ENCODE data around the gene TMEM163.
A peak's percentile ranks its signal among the peaks of the same experiment; 100 is the strongest.

The TMEM163 gene

DNA sequence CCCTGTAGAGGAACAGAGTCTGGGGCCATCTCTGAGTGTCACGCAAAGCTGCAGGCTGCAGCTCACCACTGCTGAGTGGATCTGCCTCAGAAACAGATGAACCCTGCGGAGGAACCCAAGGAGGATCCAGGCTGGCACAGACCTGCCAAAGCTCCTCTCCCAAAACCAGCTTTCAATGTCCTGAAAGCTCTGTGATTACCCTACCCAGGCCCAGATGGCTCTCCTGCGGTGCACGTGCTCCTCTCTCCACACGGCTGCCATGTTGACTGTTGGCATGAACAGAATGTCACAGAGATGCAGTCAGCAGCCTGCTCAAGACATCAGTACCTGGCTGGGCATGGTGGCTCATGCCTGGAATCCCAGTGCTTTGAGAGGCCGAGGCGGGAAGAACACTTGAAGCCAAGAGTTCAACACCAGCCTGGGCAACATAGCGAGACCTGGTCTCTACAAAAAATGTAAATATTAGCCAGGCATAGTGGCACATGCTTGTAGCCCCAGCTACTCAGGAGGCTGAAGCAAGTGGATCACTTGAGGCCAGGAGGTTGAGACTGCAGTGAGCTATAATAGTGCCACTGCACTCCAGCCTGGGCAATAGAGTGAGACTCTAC, 248.1 kb downstream of the TMEM163 start:
- DNase-seq, result no peak

DNA sequence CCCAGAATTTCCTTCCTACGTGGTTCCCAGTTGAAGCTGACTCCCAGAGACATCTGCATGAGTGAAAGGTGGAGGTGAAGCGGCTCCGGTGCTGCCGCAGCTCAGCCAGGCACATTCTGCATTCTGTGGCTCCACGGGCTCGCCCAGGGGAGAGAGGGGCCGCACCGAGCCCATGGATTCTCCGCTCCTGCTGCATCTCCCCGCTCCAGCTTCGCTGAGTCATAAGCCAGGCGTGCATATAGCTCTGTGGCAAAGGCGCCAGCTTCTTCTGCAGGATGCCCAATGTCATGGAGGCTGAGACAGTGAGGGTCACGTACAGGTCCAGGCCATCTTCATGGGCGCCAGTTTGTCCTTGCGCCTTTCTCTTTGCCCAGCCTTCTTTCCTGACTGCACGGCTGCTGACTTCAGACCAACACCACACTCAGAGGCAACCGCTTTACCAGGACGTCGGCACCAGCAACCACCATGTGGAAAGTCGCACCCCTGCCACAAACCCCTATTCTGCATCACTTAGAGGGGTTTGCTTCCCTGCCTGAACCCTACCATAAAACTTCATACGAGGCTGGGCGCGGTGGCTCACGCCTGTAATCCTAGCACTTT, 249.2 kb downstream of the TMEM163 start:
- DNase-seq, result no peak

DNA sequence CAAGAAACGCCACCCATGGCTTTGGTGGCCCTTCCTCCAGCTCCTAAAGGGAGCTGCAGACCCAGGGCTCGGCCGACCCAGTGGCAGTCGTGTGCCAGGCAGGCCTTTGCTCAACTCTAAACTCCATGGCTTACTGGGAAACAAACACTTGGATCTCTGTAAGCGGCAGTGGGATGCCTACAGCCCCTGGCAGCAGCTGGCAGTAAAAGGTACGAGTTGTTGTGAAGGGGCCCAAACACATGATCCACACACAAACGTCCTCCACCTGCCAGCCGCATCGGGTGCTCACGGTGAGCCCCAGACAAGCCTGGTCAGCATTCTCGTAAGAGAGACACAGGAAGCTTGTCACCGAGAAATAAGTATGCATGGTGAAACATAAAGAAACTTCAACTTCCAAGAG, 250.0 kb downstream of the TMEM163 start:
- no peak for DNase-seq

DNA sequence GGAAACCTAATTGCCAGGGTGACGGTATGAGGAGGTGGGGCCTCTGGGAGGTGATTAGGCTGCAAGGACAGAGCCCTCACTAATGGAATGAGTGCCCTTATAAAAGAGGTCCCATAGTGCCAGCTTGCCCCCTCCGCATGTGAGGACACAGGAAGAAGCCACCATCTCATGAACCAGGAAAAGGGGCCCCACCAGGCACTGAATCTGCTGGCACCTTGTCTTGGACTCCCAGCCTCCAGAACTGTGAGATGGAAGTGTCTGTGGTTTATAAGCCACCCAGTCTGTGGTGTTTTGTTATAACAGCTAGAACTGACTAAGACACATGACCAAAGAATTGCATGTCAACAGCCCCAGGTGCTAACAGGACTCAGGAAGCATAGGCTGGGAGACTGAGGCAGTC, 250.6 kb downstream of the TMEM163 start:
- no peak for DNase-seq

DNA sequence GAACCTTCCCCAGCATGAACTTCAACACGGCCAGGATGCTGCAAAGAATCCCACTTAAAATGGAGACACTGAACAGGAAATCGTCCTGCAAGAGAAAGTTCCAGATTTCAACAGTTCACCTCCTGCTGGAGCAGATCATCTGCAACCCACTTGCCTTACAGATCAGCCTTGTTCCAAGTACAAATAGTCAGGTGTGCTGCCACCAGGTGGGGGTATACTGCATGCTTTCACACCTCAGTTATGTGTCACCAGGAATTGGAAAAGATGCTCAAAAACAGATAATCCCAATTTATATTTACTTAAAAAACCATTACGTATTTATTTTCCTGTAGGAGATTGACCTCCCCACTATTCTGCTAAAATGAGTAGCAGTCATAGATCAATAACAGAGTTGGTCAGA, 252.7 kb downstream of the TMEM163 start:
- DNase-seq, result no peak

DNA sequence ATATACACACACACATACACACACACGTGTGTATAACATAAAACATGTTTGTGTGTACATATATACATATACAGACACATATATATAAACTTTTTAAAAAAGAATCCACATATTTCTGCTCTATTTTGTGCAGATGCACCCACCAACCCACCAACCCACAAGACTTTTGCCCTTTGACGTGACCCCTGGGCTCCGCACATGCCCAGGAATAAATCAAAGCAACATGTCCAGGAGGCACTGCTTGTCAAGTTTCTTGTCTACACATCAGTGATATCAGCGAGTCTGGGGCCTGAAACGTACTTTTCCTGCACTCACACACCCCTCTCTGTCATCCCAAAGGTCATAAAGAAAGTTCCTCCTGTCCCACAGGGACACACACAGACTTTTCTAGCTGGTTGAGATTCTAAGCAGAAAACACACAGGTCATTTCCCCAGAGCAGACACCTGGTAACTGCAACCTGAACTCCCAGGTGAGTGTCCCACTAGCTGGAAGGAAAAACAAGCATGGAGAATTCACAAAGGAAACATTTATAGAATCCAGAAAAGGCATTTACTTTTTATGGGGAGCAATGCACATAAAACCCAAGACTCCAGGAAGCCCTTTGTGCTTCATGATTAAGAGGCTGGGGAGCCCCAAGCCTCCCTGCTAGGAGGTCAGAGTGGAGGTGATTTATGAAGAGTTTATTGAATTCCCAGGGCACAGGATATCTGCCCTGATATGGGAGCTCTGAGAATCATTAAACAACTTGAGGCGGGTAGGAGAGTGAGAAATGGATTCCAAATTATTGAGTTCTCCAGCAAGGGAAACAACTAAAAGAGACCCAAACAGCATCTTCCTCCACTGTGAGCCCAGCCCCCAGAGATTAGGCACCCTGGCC, 253.3 kb downstream of the TMEM163 start:
- no peak for DNase-seq

DNA sequence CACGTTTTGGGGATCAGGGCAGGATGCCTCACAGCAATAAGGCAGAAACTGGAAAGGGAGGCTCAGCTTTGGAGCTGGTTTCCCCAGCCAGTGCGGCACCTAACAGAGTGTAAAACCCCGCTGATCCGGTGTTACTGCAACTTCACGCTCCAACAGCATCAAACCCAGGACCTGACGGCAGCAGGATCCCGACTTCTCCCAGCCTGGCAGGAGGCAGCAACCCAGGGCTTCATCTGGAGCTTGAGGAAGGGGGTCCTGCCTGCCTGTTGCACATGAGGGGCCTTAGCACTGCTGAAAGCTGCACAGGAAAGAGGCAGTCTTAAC, 255.1 kb downstream of the TMEM163 start:
- DNase-seq, result no peak

DNA sequence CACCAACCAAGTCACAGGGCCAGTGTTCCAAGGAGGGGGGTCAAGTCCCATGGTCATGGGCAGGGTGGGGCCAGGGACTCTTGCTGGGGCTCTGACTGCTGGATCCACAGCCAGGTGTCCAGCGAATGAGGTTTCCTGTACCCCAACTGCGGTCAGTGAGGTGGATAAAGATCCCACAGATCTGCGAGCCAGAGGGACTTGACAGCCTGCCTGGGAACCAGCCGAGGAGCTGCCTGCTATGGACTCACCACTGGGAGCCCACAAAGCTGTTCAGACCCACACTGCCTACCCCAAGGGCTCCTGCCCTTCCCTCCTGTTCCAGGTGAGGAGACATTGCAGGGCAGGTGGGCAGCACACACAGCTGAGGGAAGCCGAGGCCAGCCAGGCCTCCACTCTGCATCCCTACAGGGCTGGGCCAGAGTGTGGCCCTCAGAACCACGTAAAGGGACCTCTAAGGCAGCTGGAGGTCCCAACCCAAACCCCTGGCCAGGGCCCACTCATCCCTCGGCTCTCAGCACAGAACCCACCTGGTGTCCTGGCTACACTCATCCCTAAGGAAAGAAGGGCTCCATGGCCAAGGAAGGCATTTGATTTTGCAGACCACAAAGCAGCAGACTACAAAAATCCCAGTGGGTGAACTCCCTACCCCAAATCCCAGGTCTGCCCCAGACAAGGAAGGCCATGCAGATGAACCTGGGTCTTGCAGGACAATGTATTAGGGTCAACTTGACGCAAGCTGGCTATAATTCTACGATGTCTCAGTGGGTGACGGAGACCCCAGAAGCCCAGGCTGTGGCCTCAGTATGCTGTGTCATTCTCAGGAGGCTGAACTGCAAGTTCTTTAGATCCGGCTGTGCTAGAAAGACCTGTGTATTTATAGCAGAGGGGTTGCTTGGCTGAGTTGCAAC, 255.8 kb downstream of the TMEM163 start:
- no peak for DNase-seq

DNA sequence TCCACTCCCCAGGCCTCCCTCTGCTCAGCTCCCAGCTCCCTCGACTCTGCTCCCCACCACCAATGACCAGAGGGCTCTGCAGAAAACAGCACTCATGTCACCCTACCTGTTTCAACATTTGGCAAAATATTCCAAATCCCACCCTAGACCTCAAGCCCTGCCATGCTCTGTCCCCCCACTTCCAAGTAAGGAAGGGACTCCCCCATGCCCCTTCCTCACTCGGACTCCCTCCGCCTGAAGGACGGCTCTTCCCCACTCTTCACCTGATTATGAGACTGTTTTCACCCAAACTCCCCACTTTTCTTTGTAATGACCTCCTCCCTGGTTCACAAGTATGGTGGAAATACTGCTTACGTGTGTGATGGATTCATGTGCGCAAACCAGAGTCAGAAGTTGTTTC, 256.5 kb downstream of the TMEM163 start:
- DNase-seq, result no peak

DNA sequence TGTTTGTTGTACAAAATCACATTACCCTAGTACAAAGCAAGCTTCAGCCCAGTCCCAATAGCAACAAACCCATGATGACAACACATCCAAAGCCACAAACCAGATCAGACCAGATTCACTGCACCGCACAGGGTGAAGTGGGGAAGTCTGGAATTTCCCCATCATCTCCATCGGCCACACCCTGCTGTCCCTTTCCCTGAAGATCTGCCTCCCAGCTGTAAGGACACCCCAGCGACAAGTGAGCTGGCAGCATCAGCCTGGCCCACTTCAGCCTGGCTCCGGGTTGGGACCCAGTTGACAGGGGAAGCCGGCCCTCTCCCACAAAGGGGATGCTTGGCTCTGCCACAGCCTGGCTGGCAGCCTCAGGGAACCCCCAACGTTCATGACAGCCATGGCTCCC, 257.3 kb downstream of the TMEM163 start:
- no peak for DNase-seq

DNA sequence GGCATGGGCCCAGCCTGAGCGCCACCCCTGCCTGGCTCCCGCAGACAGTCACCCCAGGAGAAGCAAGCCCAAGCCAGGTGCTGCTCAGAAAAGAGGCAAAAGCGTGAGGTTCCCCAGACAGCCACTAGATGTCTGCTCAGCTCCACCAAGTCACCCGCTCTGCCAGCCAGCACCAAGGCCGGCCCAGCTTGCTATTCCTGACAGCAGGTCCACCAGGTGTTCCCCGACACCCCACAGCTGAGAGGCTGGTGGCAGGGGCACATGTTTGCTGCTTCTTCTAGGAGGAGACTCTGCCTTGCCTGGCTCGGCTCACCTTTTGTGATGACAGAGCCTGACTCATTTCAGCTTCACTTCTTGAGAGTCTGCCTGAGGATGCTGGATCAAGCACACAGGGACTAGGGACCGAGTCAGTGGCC, 258.2 kb downstream of the TMEM163 start:
- DNase-seq, result peak; percentile 31

DNA sequence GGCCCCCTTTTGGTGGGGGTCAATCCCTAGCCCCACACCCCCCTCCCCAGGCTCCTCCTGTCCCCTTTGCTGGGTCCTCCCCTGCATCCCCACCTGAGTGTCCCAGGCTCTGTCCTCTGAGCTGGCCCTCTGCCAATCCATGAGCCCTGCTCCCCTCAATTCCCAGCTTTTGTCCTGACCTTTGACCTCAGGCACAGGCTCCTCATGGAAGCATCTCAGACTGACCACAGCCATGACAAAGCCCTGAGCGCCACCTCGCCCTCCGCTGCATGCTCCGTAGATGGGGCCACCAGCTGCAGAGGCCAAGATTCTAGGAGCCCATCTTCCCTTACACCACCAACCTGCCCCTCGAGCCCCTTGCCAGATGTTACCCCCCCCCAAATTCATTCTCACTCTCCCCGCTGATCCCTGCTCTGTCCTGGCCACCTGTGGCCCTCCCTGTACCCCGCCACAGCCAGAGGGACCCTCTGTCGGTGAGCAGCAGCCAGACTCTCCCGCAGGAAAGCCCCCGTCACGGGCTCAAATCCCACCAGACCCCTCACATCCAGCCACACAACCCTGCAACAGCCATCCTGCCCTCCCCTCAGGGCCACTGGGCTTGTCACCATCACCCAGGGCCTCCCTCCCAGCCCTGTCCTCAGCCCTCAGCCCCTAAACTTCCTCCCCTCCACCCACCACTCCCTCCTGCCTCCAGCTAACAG, 258.9 kb downstream of the TMEM163 start:
- no peak for DNase-seq

DNA sequence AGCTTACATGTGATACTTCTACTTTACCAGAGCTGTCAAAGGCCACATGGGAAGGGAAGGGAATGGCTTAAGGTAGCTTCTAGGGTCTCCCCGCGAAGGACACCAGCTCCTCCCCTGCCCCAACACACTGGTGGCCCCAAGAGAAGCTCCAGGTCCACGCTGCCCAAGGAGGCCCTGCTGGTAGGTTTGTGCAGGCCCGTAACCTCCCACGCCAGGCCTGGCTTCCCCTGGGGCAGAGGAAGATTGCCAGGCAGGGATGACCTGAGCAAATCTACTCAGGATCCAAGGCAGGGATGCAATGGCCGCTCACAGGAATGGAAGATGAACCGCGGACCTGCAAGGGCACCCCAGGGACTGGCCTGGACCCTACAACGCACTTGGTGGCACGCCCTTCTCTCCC, 259.9 kb downstream of the TMEM163 start:
- no peak for DNase-seq

DNA sequence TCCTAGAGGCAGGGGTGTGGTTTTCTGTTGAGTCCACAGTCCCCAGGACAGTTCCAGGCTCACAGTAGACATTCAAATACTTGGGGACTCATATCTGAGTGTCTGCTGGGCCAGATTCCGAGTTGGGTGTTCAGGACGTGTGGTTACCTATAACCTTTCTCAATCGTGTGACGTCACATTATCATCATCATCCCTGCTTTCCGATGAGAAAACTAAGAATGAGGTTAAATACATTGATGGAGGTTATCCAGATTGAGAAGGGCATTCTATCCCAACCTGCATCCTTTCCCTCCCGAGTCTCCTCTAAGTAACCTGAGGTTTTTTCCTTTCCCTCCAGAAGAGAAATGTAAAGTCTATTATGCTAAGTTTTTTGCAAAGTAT, 260.3 kb downstream of the TMEM163 start:
- DNase-seq, result no peak

DNA sequence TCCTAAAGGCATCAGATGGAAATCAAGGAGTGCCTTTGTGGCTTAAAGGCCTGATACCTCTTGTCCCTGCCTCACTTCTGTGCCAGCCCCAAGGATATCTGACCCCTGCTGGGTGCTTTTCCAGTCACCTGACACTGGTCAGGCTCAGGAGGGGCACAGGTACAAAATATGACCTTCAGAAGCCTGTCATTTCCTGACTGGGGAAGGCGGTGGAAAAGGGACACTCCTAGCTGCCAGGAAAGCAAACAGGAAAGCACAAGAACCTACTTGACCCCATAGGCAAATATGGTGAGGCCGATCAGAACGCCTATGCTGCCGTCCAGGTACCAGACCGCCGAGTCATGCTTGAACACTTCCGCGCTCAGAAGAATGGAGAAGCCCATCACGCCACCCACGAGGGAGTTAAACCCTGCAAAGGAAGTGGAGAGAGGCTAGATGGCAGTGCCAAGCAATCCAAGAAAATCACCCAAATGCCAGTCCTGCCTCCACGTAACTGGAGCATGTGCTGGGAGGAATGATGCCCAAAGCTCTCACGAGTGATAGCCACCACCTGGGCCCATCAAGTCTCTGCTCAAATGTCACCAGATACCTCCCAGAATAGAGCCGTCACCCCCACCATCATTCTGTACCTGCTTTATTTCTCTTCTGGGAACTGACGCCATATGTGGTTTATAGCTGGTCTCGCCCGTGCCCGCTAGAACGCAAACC, 260.9 kb downstream of the TMEM163 start:
- DNase-seq, result no peak

DNA sequence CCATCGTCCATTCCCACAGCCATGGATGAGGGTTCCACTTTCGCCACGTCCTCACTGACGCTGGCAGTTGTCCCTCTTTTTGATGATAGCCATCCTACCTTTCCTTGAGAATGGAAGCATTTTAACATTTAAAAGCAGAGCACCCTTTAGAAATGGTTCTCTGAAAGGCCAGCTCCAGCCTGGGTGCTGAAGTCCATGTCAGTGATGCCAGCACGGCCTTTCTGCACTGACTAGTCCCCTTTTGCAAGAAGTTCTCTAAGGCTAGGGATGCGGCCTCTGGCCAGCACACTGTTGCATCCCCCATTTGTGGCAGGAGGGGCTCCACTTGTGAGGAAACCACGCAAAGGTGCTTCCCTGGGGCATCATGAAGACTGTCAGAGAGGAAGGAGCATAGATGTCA, 261.4 kb downstream of the TMEM163 start:
- DNase-seq, result no peak

DNA sequence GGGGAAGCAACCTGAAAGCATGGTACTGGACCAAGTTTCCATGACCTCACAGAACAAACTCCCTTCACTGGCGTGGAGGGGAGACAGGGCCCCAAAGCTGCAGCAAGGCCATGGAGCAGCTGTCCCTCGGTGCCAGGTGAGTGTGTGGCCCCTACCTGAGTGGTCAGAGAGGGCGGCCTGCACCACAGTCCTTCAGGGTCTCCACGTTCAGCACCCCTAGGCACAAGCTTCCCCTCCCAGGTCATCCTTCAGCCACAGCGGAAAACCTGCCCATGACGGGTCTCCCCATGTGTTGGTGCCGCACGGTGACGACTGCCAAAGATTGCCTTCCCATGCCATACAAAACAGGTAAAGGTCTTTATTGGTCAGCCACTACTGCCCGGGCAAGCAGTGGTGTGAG, 263.4 kb downstream of the TMEM163 start:
- no peak for DNase-seq

DNA sequence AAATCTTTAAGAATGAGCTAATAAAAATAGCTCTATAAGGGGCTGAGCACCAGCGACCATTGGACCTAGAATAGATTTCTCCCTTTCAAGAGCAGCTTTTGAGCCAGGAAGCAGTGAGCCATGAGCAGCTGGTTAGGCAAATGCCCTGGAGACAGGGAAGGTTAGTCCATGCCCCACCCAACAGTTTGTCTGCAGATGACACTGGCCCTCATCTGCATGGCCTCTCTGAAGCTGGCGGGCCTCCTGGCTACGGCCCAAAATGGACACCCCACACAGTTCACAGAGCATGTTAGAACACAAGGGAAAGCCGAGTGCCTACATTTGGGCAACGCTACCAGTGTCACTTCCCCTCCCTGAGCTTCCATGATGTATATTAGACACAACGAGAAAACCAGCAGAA, 263.9 kb downstream of the TMEM163 start:
- no peak for DNase-seq

DNA sequence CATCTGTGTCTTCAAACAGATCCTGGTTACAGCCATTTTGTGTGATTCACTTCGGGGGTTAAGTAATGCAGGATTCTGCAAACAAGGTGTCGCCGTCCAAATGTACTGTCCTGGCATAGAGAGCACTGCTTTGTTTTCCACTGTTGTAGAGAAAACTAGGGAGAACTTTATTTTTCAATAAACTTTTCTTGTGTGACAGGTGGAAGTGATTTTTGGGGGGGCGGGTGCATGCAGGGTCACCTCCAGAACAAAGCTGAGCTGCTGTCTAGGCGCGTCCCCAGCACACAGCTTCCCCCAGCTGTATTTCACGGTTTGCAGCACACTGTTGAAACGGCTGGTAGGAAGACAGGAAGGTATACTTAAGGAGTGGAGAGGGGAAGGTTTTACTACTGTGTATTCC, 264.4 kb downstream of the TMEM163 start:
- DNase-seq, result no peak

DNA sequence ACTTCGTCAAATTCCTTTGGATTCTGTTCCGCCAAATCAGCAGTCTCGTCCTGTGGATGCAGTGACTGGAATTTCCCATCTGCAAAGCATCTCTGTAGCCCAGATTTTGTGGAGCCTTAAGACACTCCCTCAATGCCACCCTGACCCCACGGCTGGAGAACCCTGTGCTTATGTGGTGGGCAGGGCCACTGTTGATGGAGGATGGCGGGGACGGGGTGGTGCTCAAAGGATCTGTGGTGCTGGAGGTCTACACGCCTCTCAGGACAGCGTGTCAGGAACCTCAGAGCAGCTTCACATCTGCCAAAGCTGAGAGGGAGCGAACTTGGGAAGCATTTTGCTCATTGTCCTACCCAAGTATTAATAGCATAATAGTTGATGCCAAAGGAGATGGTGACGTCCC, 264.8 kb downstream of the TMEM163 start:
- no peak for DNase-seq

DNA sequence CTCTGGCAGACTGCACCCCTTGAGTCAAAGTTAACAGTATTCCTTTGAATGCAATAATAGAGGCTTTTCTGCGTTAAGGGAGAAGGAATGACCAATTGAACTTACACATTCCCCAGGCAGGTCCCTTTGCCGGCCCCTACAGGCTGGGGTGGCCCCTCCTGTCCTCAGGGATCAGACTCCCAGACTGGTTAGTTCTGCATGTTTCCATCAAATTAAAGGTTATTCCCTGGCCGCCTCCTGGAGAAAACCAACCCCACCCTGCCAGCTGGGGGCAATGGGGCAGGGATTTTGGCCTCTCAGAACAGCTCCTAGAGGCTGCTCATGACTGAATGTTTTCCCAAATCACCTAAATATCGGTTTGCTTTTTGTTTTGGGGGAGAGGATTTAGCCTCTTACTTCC, 265.3 kb downstream of the TMEM163 start:
- no peak for DNase-seq

Data from central memory CD4-positive, alpha-beta T cell (primary cell).